Caco-2 (cell line): ENCODE data around the gene ASAP2. TPM values are rescaled to one million over a fixed set of nuclear protein-coding genes. Genes with fewer than 3 reads are reported as not detected.

ENCODE experiments used
- BruUV-seq: library from RNA; stranded (reverse); fragments of 400-500 nt; replicated peaks from 2 replicates; lab custom pipeline; 2021; lab: Mats Ljungman, UMichigan
- CTCF ChIA-PET: fragments of 300-600 bp; sonication (Branson Sonifier 250); formaldehyde crosslinking; loops from one replicate; lab custom pipeline; 2022; ENCODE audit warnings: antibody characterized with exemption; lab: Charles Lee
- POLR2A ChIA-PET: fragments of 300-600 bp; sonication (Branson Sonifier 250); formaldehyde crosslinking; loops from one replicate; lab custom pipeline; 2022; ENCODE audit warnings: antibody characterized with exemption; lab: Charles Lee
- DNase-seq, 2 experiments: peaks; one replicate each; pipeline versions ENCODE4 v3.0.0 to v3.0.0-alpha.2; 2020 to 2022
- H3K27me3 ChIP-seq: replicated peaks from 2 replicates; pipeline ENCODE4 v1.6.0; 2011; ENCODE audit warnings: low read length; ENCODE audit not compliant: control insufficient read depth, insufficient read depth
- H3K36me3 ChIP-seq: 2 replicates; pipeline ENCODE4 v1.5.1; 2011; ENCODE audit warnings: low read length; ENCODE audit not compliant: control insufficient read depth, insufficient read depth
- H3K4me1 ChIP-seq: fragments of 250-450 bp; sonication (Bioruptor Pico); 2 replicates; pipeline ENCODE4 v1.5.1; 2020; ENCODE audit warnings: mild to moderate bottlenecking
- H3K4me3 ChIP-seq: 2 replicates; pipeline ENCODE4 v1.5.1; 2011; ENCODE audit warnings: low read depth, mild to moderate bottlenecking, control low read depth, low read length
- H3K9me3 ChIP-seq: fragments of 250-450 bp; sonication (Bioruptor Pico); 2 replicates; pipeline ENCODE4 v1.5.1; 2020; ENCODE audit warnings: mild to moderate bottlenecking, moderate library complexity
- H3K27ac Mint-ChIP-seq: one replicate; pipeline ENCODE4 v1.8.0; 2022; ENCODE audit warnings: mixed read lengths; ENCODE audit not compliant: unreplicated experiment
- H3K27me3 Mint-ChIP-seq: one replicate; pipeline ENCODE4 v1.8.0; 2022; ENCODE audit warnings: mixed read lengths; ENCODE audit not compliant: insufficient read depth, unreplicated experiment
- H3K36me3 Mint-ChIP-seq: one replicate; pipeline ENCODE4 v1.8.0; 2022; ENCODE audit warnings: mild to moderate bottlenecking, mixed read lengths; ENCODE audit not compliant: insufficient read depth, unreplicated experiment
- H3K4me1 Mint-ChIP-seq: one replicate; pipeline ENCODE4 v1.8.0; 2022; ENCODE audit warnings: low read depth, mixed read lengths; ENCODE audit not compliant: unreplicated experiment
- H3K4me3 Mint-ChIP-seq: one replicate; pipeline ENCODE4 v1.8.0; 2022; ENCODE audit warnings: mild to moderate bottlenecking, moderate library complexity, mixed read lengths; ENCODE audit not compliant: unreplicated experiment
- H3K9me3 Mint-ChIP-seq: one replicate; pipeline ENCODE4 v1.8.0; 2022; ENCODE audit warnings: mixed read lengths; ENCODE audit not compliant: unreplicated experiment
- CTCF ChIP-seq, 2 experiments: fragments of 200-600 bp in 1 of 2; IDR thresholded peaks; 1 replicate in 1 of 2; 2 replicates in 1 of 2; pipeline versions ENCODE4 v1.5.1 to v1.8.0; 2011 to 2022; ENCODE audit warnings: antibody characterized with exemption in 1 of 2, control low read depth in 1 of 2, inconsistent platforms in 1 of 2, low read depth in 1 of 2, low read length in 1 of 2, mild to moderate bottlenecking in 1 of 2, moderate library complexity in 1 of 2; ENCODE audit not compliant: insufficient read depth in 1 of 2, severe bottlenecking in 1 of 2, unreplicated experiment in 1 of 2
- intact Hi-C: fragments of 100-400 bp; cut with micrococcal nuclease; formaldehyde crosslinking; loops from one replicate; pipeline ENCODE4 v1.10.0; 2022; ENCODE audit not compliant: unreplicated experiment
- total RNA-seq: library from RNA; stranded (reverse); gene quantifications from 2 replicates; pipeline ENCODE4 v1.2.3, GENCODE V29; 2022

The ASAP2 gene
- total RNA-seq, 1 experiment from 2014 or later: 25.6 TPM

- H3K27ac Mint-ChIP-seq: no peak overlapping the region
- H3K4me3 Mint-ChIP-seq: no peak overlapping the region
- H3K36me3 Mint-ChIP-seq: peaks cover 6% of the 10 kb centered on the region
- Histone ChIP-seq H3K4me3 (no peak overlapping the region), H3K4me1 (no peaks in the 10 kb centered on the region), H3K36me3 (no peaks in the 10 kb centered on the region), H3K9me3 (no peaks in the 10 kb centered on the region), H3K27me3 (no peaks in the 10 kb centered on the region)
- no peaks in the 10 kb centered on the region for H3K27me3 Mint-ChIP-seq
- intact Hi-C loops: no loop called here
- no peak for DNase-seq
- BruUV-seq: no TSS peak
- POLR2A ChIA-PET: no interaction called here
- H3K4me1 Mint-ChIP-seq: no peaks in the 10 kb centered on the region
- CTCF ChIA-PET: no interaction called here
- peaks cover 10% of the 10 kb centered on the region for H3K9me3 Mint-ChIP-seq
- no peak for TF ChIP-seq CTCF (IDR thresholded peaks at IDR 0.05; ENCODE audit: insufficient read depth in 1 of 2, low read depth in 1 of 2, low read length in 1 of 2, severe bottlenecking in 1 of 2, unreplicated experiment in 1 of 2)
Observed at GRCh38 chr2:9222239-9222892, 15.8 kb downstream of the ASAP2 start.

DNA sequence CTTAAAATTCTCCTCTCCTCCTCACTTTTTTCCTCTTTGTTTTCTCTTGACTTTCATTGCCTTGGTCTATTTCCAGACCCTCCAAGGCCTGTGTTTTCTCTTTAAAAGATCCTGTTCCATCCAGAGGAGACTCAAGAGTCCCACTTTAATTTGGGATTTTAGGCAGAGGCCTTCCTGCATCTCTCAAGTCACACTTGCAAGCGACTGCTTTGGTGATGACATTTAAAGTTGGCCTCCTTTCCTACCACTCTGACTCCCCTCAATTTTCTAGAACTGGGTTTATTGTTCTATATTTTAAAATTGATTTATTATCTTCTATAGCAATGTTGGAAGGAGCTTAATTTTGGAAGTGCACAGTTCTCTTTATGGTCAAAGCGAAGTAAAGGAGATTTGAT, 16.3 kb downstream of the ASAP2 start:
- no peak for TF ChIP-seq CTCF (IDR thresholded peaks at IDR 0.05; ENCODE audit: insufficient read depth in 1 of 2, low read depth in 1 of 2, low read length in 1 of 2, severe bottlenecking in 1 of 2, unreplicated experiment in 1 of 2)
- DNase-seq: no peak
- Mint-ChIP-seq H3K4me1 (peaks cover 4% of the 10 kb centered on the region), H3K27ac (no peak overlapping the region), H3K9me3 (peaks cover 10% of the 10 kb centered on the region), H3K36me3 (peaks cover 1% of the 10 kb centered on the region), H3K4me3 (no peak overlapping the region), H3K27me3 (no peaks in the 10 kb centered on the region)
- Histone ChIP-seq H3K9me3 (no peaks in the 10 kb centered on the region), H3K27me3 (no peaks in the 10 kb centered on the region), H3K4me1 (no peaks in the 10 kb centered on the region), H3K36me3 (no peaks in the 10 kb centered on the region), H3K4me3 (no peak overlapping the region)
- ChIA-PET POLR2A (no interaction called here), CTCF (no interaction called here)
- intact Hi-C loops: no loop called here
- BruUV-seq: no TSS peak

DNA sequence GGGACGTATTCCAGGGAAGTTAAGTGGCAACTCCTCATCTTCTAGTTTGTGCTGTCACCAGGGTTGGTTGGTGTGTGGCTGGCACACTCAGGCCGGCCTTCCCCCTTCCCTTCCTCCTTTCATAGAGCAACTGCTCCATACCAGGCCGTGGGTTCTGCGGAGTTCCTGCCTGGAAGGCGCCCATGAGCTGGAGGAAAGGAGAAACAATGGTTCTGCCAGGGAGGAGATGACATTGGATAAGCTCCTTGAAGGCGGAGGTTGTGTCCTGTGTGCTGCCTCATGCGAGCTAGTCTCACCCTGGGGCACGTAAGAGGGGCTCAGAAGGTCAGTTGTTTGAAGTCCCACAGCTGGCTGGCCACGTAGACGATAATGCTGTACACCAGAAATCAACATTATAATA, 19.2 kb downstream of the ASAP2 start:
- H3K27ac Mint-ChIP-seq: no peak overlapping the region
- H3K4me1 Mint-ChIP-seq: peaks cover 18% of the 10 kb centered on the region

More for the DNA sequence above, 19.2 kb downstream of the ASAP2 start:
- no peak for DNase-seq
- POLR2A ChIA-PET: no interaction called here
- no peaks in the 10 kb centered on the region for H3K36me3 Mint-ChIP-seq
- peaks cover 4% of the 10 kb centered on the region for H3K9me3 Mint-ChIP-seq
- H3K27me3 Mint-ChIP-seq: no peaks in the 10 kb centered on the region
- Histone ChIP-seq H3K9me3 (no peaks in the 10 kb centered on the region), H3K4me3 (no peak overlapping the region), H3K27me3 (no peaks in the 10 kb centered on the region), H3K36me3 (no peaks in the 10 kb centered on the region), H3K4me1 (no peaks in the 10 kb centered on the region; the same call in 1 of the 2 replicates)
- H3K4me3 Mint-ChIP-seq: no peak overlapping the region
- no peak for TF ChIP-seq CTCF (IDR thresholded peaks at IDR 0.05; ENCODE audit: insufficient read depth in 1 of 2, low read depth in 1 of 2, low read length in 1 of 2, severe bottlenecking in 1 of 2, unreplicated experiment in 1 of 2)
- intact Hi-C loops: no loop called here
- no TSS peak for BruUV-seq
- CTCF ChIA-PET: no interaction called here
